Lower lobe of right lung (tissue), 2 donors: ENCODE measurements around the gene DCST1. TPM values are rescaled to one million over a fixed set of nuclear protein-coding genes. Genes with fewer than 3 reads are reported as not detected.
"Not testable (repeated sequence)": the region's sequence is repeated elsewhere in the genome, so short reads cannot be mapped to it uniquely, and the experiment has no call there.

Experiments used
- ATAC-seq, 2 donors: fragments of 200-7000 bp; cut with Tn5 transposase; one replicate each; pipeline ENCODE4 v1.9.1; 2020 to 2022; ENCODE audit warnings: mild to moderate bottlenecking in 2 of 2, moderate library complexity in 2 of 2
- DNase-seq: peaks from one replicate; pipeline ENCODE4 v3.0.0-alpha.2; 2020
- H3K27ac ChIP-seq: fragments of 200-600 bp; one replicate; pipeline ENCODE4 v1.8.0; 2022
- H3K27me3 ChIP-seq: fragments of 200-600 bp; one replicate; pipeline ENCODE4 v1.8.0; 2022; ENCODE audit warnings: low read depth
- H3K36me3 ChIP-seq: fragments of 200-600 bp; one replicate; pipeline ENCODE4 v1.8.0; 2022; ENCODE audit warnings: mild to moderate bottlenecking
- H3K4me1 ChIP-seq: fragments of 200-600 bp; one replicate; pipeline ENCODE4 v1.8.0; 2022
- H3K4me3 ChIP-seq: fragments of 200-600 bp; one replicate; pipeline ENCODE4 v1.8.0; 2022; ENCODE audit warnings: mild to moderate bottlenecking
- H3K9me3 ChIP-seq: fragments of 200-600 bp; one replicate; pipeline ENCODE4 v1.8.0; 2022
- CTCF ChIP-seq: fragments of 200-600 bp; IDR thresholded peaks from one replicate; pipeline ENCODE4 v1.8.0; 2022; ENCODE audit warnings: antibody characterized with exemption, mild to moderate bottlenecking
- intact Hi-C: fragments of 100-400 bp; cut with DNase I; formaldehyde crosslinking; loops from one replicate; pipeline ENCODE4 v1.11.0; 2022
- total RNA-seq: library from RNA; stranded (reverse); fragmentation: NEBNext Ultra II Directional; extraction: Animal tissue kit (Norgen Biotek cat#: 25700); gene quantifications from one replicate; pipeline ENCODE4 v1.2.1, GENCODE V29; 2021
- donor health status: DM: no; HTN: yes; CAD: no; lungs with severe emphysema.

The DCST1 gene
- total RNA-seq, 1 donor from 2014 or later: not detected

- peaks cover 15% of the 10 kb centered on the region for H3K4me1 ChIP-seq
- no peaks in the 10 kb centered on the region for H3K9me3 ChIP-seq
- intact Hi-C loops: no loop called here
- peak; percentile 34 for DNase-seq
- no peak for TF ChIP-seq CTCF
- peaks cover 36% of the 10 kb centered on the region for H3K36me3 ChIP-seq
- no peak overlapping the region for H3K27ac ChIP-seq
- ATAC-seq: no peak
- H3K27me3 ChIP-seq: no peaks in the 10 kb centered on the region
- no peak overlapping the region for H3K4me3 ChIP-seq
Observed at GRCh38 chr1:154992721-154993571, 40.7 kb upstream of the DCST1 start.

GRCh38 chr1:154993572-154994268 is 39.9 kb upstream of the DCST1 start, which contains the start of gene LENEP:
Gene LENEP, plus strand, starts transcription at chr1:154993586. Its CDS starts 22 bp downstream, at chr1:154993608.
- Histone ChIP-seq H3K27me3 (no peaks in the 10 kb centered on the region), H3K27ac (no peak within 1 kb of the TSS), H3K4me3 (no peak within 1 kb of the TSS), H3K36me3 (peaks cover 28% of the 10 kb centered on the region), H3K4me1 (peaks cover 20% of the 10 kb centered on the region), H3K9me3 (no peaks in the 10 kb centered on the region)
- ATAC-seq (no peak), DNase-seq (peak; percentile 25)
- TF ChIP-seq CTCF: no peak
- intact Hi-C loops: no loop called here

DNA sequence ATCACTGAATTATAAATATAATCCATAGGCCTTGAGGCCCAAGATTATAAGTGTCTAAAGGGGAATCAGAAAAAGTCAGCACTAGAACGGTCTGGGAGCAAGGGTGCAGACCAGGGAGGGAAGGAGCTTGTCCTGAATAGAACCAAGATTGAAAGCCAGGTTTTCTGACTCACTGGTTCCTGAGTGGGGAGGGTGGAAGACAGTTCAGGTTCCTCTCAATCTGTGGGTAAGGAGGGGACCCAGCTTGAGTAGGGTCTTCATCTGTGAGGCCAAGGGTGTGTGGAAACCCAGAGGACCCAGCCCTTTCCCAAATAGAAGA is 39.4 kb upstream of the DCST1 start:
- H3K27ac ChIP-seq: no peak overlapping the region
- no peak for DNase-seq
- no peak overlapping the region for H3K4me3 ChIP-seq
- peaks cover 25% of the 10 kb centered on the region for H3K36me3 ChIP-seq
- H3K9me3 ChIP-seq: no peaks in the 10 kb centered on the region
- no peaks in the 10 kb centered on the region for H3K27me3 ChIP-seq
- H3K4me1 ChIP-seq: peaks cover 25% of the 10 kb centered on the region
- no peak for TF ChIP-seq CTCF
- ATAC-seq: no peak
- intact Hi-C loops: no loop called here

DNA sequence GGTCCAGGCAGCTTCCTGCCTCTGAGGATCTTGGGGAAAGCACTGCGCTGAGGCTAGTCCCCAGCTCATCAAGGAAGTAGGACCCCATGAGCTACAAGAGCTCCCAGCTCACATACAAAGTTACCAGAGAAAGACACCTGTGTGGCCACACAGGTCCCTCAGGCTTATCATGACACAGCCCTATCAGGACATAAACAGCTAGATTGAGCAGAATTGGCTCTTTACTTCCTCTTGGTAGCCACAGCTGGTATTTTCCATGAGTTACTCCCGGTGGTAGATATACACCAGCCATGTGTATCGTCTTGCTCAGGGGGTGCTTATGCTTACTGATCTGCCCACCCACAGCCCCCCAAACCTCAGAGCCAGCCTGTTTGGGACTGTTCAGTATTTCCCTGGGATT is 39.0 kb upstream of the DCST1 start:
- Histone ChIP-seq H3K27me3 (no peaks in the 10 kb centered on the region), H3K9me3 (no peaks in the 10 kb centered on the region), H3K27ac (no peak overlapping the region), H3K4me3 (no peak overlapping the region), H3K36me3 (peaks cover 22% of the 10 kb centered on the region), H3K4me1 (peaks cover 29% of the 10 kb centered on the region)
- ATAC-seq (no peak), DNase-seq (peak; percentile 18)
- no peak for TF ChIP-seq CTCF
- intact Hi-C loops: no loop called here

DNA sequence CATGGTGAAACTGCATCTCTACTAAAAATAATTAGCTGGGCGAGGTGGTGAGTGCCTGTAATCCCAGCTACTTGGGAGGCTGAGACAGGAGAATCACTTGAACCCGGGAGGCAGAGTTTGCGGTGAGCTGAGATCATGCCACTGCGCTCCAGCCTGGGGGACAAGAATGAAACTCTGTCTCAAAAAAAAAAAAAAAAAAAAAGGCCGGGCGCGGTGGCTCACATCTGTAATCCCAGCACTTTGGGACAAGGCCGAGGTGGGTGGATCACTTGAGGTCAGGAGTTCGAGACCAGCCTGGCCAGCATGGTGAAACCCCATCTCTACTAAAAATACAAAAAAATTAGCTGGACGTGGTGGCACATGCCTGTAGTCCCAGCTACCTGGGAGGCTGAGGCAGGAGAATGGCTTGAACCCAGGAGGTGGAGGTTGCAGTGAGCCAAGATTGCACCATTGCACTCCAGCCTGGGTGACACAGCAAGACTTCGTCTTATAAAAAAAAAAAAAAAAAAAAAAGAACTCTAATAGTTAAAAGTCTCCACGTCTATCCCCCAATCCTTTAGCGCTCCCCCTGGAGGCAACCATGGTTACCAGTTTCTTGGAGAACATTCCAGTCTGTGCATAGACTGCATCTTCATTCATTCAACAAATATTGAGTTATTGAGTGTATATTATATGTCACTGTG is 38.2 kb upstream of the DCST1 start:
- H3K27ac ChIP-seq, intact Hi-C loops, H3K9me3 ChIP-seq, ATAC-seq, H3K27me3 ChIP-seq, H3K4me3 ChIP-seq: not testable (repeated sequence)
- Histone ChIP-seq H3K4me1 (peaks cover 34% of the 10 kb centered on the region), H3K36me3 (peaks cover 13% of the 10 kb centered on the region)
- peak; percentile 50 for DNase-seq
- peak; percentile 39 for TF ChIP-seq CTCF
